ENCODE results near the gene FAT1.

The FAT1 gene

GRCh38 chr4:186584912-186585311 lies 138.7 kb downstream of the FAT1 start:
- POLR2A ChIA-PET: no interaction called here
- peaks cover 6 to 54% of the 10 kb centered on the region in 2 experiments; a peak in 2 of 3 replicates for H3K36me3 ChIP-seq (ENCODE audit: control insufficient read depth in 2 of 2, insufficient read depth in 1 of 2, low read length in 2 of 2)
- TF ChIP-seq ZNF654 (tag by site-specific recombination; IDR thresholded peaks at IDR 0.05; ENCODE audit: low read depth) (no peak), ZNF830 (tag by site-specific recombination; IDR thresholded peaks at IDR 0.05; ENCODE audit: low read depth) (no peak), ZNF433 (tag by site-specific recombination; IDR thresholded peaks at IDR 0.05; ENCODE audit: low read depth) (no peak), ZNF544 (tag by site-specific recombination; IDR thresholded peaks at IDR 0.05) (no peak)

GRCh38 chr4:186581421-186581820 lies 142.2 kb downstream of the FAT1 start:
- no peak overlapping the region for H3K27ac ChIP-seq (ENCODE audit: extremely low read depth, low read depth, low read length)
- H3K4me3 ChIP-seq (ENCODE audit: low read depth, low read length): no peak overlapping the region
- no peaks in the 10 kb centered on the region for H3K4me1 ChIP-seq (ENCODE audit: control insufficient read depth, insufficient read depth, low read length)
- H3K36me3 ChIP-seq (ENCODE audit: control insufficient read depth in 2 of 2, insufficient read depth in 1 of 2, low read length in 2 of 2): peaks cover 3 to 34% of the 10 kb centered on the region in 2 experiments; a peak in 2 of 3 replicates
- CTCF ChIA-PET: interaction anchor here (0.5 to 0.6 kb wide), 2 partner anchors 24 to 283 kb away, joined by 3 to 7 read pairs; no protein-coding TSS in a partner anchor
- POLR2A ChIA-PET: no interaction called here
- no peak for TF ChIP-seq SALL2 (tag by site-specific recombination; IDR thresholded peaks at IDR 0.05; ENCODE audit: borderline replicate concordance)
- TF ChIP-seq ZNF202 (tag by site-specific recombination; IDR thresholded peaks at IDR 0.05; ENCODE audit: borderline replicate concordance): no peak
- TF ChIP-seq KLF7 (tag by site-specific recombination; IDR thresholded peaks at IDR 0.05; ENCODE audit: borderline replicate concordance): no peak
- no peak for TF ChIP-seq ZNF488 (tag by site-specific recombination; IDR thresholded peaks at IDR 0.05)
- TF ChIP-seq ZNF184 (tag by site-specific recombination; IDR thresholded peaks at IDR 0.05): no peak
- TF ChIP-seq ZNF324 (tag by site-specific recombination; IDR thresholded peaks at IDR 0.05): no peak
- TF ChIP-seq ZNF580 (tag by site-specific recombination; IDR thresholded peaks at IDR 0.05): no peak
- no peak for TF ChIP-seq ZNF2 (tag by site-specific recombination; IDR thresholded peaks at IDR 0.05)
- TF ChIP-seq ZNF174 (tag by site-specific recombination; IDR thresholded peaks at IDR 0.05): no peak
- TF ChIP-seq ZNF658 (tag by site-specific recombination; IDR thresholded peaks at IDR 0.05): no peak
- no peaks in the 10 kb centered on the region for H3K9me3 ChIP-seq (ENCODE audit: control insufficient read depth, insufficient read depth, low read depth, low read length)

More at GRCh38 chr4:186584912-186585311, 138.7 kb downstream of the FAT1 start:
- Histone ChIP-seq H3K9me3 (ENCODE audit: control insufficient read depth, insufficient read depth, low read depth, low read length) (no peaks in the 10 kb centered on the region), H3K4me1 (ENCODE audit: control insufficient read depth, insufficient read depth, low read length) (no peaks in the 10 kb centered on the region), H3K4me3 (ENCODE audit: low read depth, low read length) (no peak overlapping the region), H3K27ac (ENCODE audit: extremely low read depth, low read depth, low read length) (no peak overlapping the region)
- CTCF ChIA-PET: interaction anchor here (0.6 kb wide), 1 partner anchor 28 kb away, joined by 3 read pairs; no protein-coding TSS in a partner anchor

- H3K27ac ChIP-seq (ENCODE audit: extremely low read depth, low read depth, low read length): no peak overlapping the region
- peaks cover 3 to 27% of the 10 kb centered on the region in 2 experiments; a peak in 2 of 3 replicates for H3K36me3 ChIP-seq (ENCODE audit: control insufficient read depth in 2 of 2, insufficient read depth in 1 of 2, low read length in 2 of 2)
- POLR2A ChIA-PET: no interaction called here
- H3K4me3 ChIP-seq (ENCODE audit: low read depth, low read length): no peak overlapping the region
- no peaks in the 10 kb centered on the region for H3K4me1 ChIP-seq (ENCODE audit: control insufficient read depth, insufficient read depth, low read length)
- CTCF ChIA-PET: no interaction called here
- no peaks in the 10 kb centered on the region for H3K9me3 ChIP-seq (ENCODE audit: control insufficient read depth, insufficient read depth, low read depth, low read length)
- TF ChIP-seq ZBTB49 (tag by site-specific recombination; IDR thresholded peaks at IDR 0.05; ENCODE audit: low read depth) (no peak), ZSCAN30 (tag by site-specific recombination; IDR thresholded peaks at IDR 0.05) (no peak), ZNF660 (tag by site-specific recombination; IDR thresholded peaks at IDR 0.05) (no peak), ZNF658 (tag by site-specific recombination; IDR thresholded peaks at IDR 0.05) (no peak), ZNF707 (tag by site-specific recombination; IDR thresholded peaks at IDR 0.05) (no peak), ZNF449 (tag by site-specific recombination; IDR thresholded peaks at IDR 0.05) (no peak), ZNF24 (tag by site-specific recombination; IDR thresholded peaks at IDR 0.05) (no peak), ZFP41 (tag by site-specific recombination; IDR thresholded peaks at IDR 0.05; ENCODE audit: borderline replicate concordance) (no peak), ZNF670 (tag by site-specific recombination; IDR thresholded peaks at IDR 0.05; ENCODE audit: low read depth) (no peak)
Measured at GRCh38 chr4:186580669-186581068, 143.0 kb downstream of the FAT1 start.
